Stimulated activated CD8-positive, alpha-beta memory T cell treated with anti-CD3 and anti-CD28 coated beads, Interleukin-4, amount 100 ng/mL, for 24 hours (primary cell): ENCODE results near the gene CEP350.
A peak's percentile ranks its signal among the peaks of the same experiment; 100 is the strongest.
"Not testable (repeated sequence)": the region's sequence is repeated elsewhere in the genome, so short reads cannot be mapped to it uniquely, and the experiment has no call there.

Experiments used
- DNase-seq: peaks from one replicate; pipeline ENCODE4 v3.0.0-alpha.2; 2020; ENCODE audit warnings: low read depth

The CEP350 gene

GRCh38 chr1:180130651-180131050 is 176.0 kb downstream of the CEP350 start:
- DNase-seq = no peak

GRCh38 chr1:180131510-180131909 is 176.9 kb downstream of the CEP350 start:
- no peak for DNase-seq

GRCh38 chr1:180133193-180133592 is 178.6 kb downstream of the CEP350 start:
- DNase-seq = no peak

- not testable (repeated sequence) for DNase-seq
Measured at GRCh38 chr1:180133688-180134087, 179.1 kb downstream of the CEP350 start.

- DNase-seq = no peak
Measured at GRCh38 chr1:180135535-180135934, 180.9 kb downstream of the CEP350 start.

GRCh38 chr1:180136331-180136967 is 181.8 kb downstream of the CEP350 start:
- DNase-seq = no peak

- DNase-seq = no peak
Measured at GRCh38 chr1:180136968-180137356, 182.4 kb downstream of the CEP350 start.

GRCh38 chr1:180137776-180138175 is 183.2 kb downstream of the CEP350 start:
- DNase-seq = no peak

GRCh38 chr1:180141381-180141934 is 186.8 kb downstream of the CEP350 start:
- DNase-seq = no peak

- no peak for DNase-seq
Measured at GRCh38 chr1:180143359-180143758, 188.7 kb downstream of the CEP350 start.

- DNase-seq = no peak
Measured at GRCh38 chr1:180144659-180145357, 190.2 kb downstream of the CEP350 start.

GRCh38 chr1:180145446-180145845 is 190.8 kb downstream of the CEP350 start:
- no peak for DNase-seq

- DNase-seq = no peak
Measured at GRCh38 chr1:180150982-180151381, 196.4 kb downstream of the CEP350 start.

GRCh38 chr1:180151508-180151907 is 196.9 kb downstream of the CEP350 start:
- DNase-seq = no peak

- no peak for DNase-seq
Measured at GRCh38 chr1:180152588-180152987, 198.0 kb downstream of the CEP350 start.

GRCh38 chr1:180153032-180153431 is 198.4 kb downstream of the CEP350 start:
- no peak for DNase-seq

GRCh38 chr1:180154003-180154324 is 199.4 kb downstream of the CEP350 start:
- DNase-seq = no peak

GRCh38 chr1:180154325-180155181 is 199.9 kb downstream of the CEP350 start, which contains the start of gene QSOX1:
TSS of gene QSOX1 (plus strand) at chr1:180154869. CDS start at chr1:180154908, 39 bp downstream.
- DNase-seq = peak; percentile 77

- no peak for DNase-seq
Measured at GRCh38 chr1:180155182-180155682, 200.6 kb downstream of the CEP350 start.

- no peak for DNase-seq
Measured at GRCh38 chr1:180156201-180156600, 201.6 kb downstream of the CEP350 start.

GRCh38 chr1:180156631-180157091 is 202.1 kb downstream of the CEP350 start:
- DNase-seq = no peak

GRCh38 chr1:180157108-180157507 is 202.5 kb downstream of the CEP350 start:
- no peak for DNase-seq
